HG03039 (cell line): ENCODE data around the gene CIDEB.

ENCODE experiments used
- ATAC-seq: cut with Tn5 transposase; IDR thresholded peaks from one replicate; pipeline ENCODE4 v1.9.1; 2021; ENCODE audit warnings: mild to moderate bottlenecking, moderate library complexity; ENCODE audit not compliant: unreplicated experiment

CIDEB gene

DNA sequence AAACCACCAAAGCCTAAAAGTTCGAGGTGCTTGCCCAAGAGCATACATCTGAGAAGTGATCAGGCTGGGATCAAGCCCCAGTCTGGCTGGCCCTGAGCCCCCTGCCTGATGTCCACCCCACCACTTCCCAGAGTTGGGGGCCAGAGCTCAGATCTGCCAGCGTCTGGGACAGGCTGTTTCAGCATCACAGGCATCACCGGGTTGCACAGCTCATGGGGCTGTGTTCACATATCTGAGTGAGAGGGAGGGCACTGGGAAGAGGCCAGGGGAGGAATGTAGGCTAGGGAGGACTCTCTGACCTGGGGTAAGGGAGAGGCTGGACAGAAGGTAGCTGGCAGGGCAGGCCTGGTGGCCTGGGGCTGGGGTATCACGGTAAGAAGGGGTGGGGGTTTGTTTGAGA lies 50.8 kb downstream of the CIDEB start:
- no peak for ATAC-seq

DNA sequence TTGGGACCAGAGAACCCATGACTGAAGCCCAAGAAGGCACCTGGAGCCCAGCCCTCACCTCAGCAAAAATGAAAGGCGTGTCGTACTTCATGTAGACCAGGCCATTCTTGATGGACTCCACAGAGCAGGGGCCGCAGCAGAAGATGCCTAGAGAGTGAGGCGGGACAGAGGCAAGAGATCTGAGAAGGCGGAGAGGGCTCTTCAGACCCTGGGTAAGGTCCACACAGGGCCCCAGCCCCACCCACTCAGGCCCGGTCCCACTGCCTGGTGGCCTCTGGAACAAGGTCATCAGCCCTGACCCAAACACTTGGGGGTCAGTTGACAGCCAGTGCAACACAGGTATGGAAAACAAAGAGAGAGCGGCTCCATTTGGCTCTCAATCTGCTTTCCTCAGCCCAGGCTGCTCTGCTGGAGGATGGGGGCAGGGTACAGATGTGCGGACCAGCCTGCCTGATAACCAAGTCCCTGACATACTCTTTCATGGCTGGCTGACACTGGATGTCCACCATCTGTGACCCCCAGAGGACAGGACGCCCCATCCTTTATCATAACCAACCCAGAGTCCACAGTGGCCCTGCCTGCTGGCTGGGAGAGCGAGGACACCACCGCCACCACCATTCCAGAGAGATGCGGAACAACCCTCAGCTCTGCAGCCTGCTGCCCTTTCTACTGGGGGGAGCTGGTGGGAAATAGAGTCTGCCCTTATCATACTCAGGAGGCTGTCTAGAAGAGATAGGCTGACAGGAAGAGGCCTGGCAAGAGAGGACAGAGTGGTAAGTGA lies 51.7 kb downstream of the CIDEB start:
- no peak for ATAC-seq

- no peak for ATAC-seq
Measured at GRCh38 chr14:24255438-24255837, 52.3 kb downstream of the CIDEB start.
